GM19467 (cell line): Measurements from ENCODE around the gene ARPP21.

Source experiments
- ATAC-seq: cut with Tn5 transposase; IDR thresholded peaks from one replicate; pipeline ENCODE4 v1.9.1; 2021; ENCODE audit warnings: mild to moderate bottlenecking, moderate library complexity; ENCODE audit not compliant: unreplicated experiment

ARPP21 gene

GRCh38 chr3:35733341-35733740, 94.0 kb downstream of the ARPP21 start:
- no peak for ATAC-seq

- no peak for ATAC-seq
Measured at GRCh38 chr3:35733864-35734263, 94.5 kb downstream of the ARPP21 start.

GRCh38 chr3:35737080-35737479, 97.8 kb downstream of the ARPP21 start:
- no peak for ATAC-seq

- no peak for ATAC-seq
Measured at GRCh38 chr3:35737527-35737926, 98.2 kb downstream of the ARPP21 start.

- no peak for ATAC-seq
Measured at GRCh38 chr3:35737934-35738706, 98.8 kb downstream of the ARPP21 start.

GRCh38 chr3:35739181-35739809, 100.0 kb downstream of the ARPP21 start:
- ATAC-seq, result no peak

- ATAC-seq, result no peak
Measured at GRCh38 chr3:35739964-35740527, 100.7 kb downstream of the ARPP21 start.

- no peak for ATAC-seq
Measured at GRCh38 chr3:35743218-35743617, 103.9 kb downstream of the ARPP21 start.

- ATAC-seq, result no peak
Measured at GRCh38 chr3:35744419-35744818, 105.1 kb downstream of the ARPP21 start.

GRCh38 chr3:35745351-35745750, 106.0 kb downstream of the ARPP21 start:
- ATAC-seq, result no peak

GRCh38 chr3:35745802-35746484, 106.6 kb downstream of the ARPP21 start:
- ATAC-seq, result no peak

- ATAC-seq, result no peak
Measured at GRCh38 chr3:35746492-35746891, 107.2 kb downstream of the ARPP21 start.

GRCh38 chr3:35748144-35748543, 108.8 kb downstream of the ARPP21 start:
- ATAC-seq, result no peak

- ATAC-seq, result no peak
Measured at GRCh38 chr3:35751207-35751606, 111.9 kb downstream of the ARPP21 start.

- no peak for ATAC-seq
Measured at GRCh38 chr3:35757991-35758757, 118.8 kb downstream of the ARPP21 start.

GRCh38 chr3:35760146-35760545, 120.8 kb downstream of the ARPP21 start:
- ATAC-seq, result no peak

GRCh38 chr3:35761311-35761710, 122.0 kb downstream of the ARPP21 start:
- no peak for ATAC-seq

GRCh38 chr3:35772381-35773015, 133.2 kb downstream of the ARPP21 start:
- ATAC-seq, result no peak

- ATAC-seq, result no peak
Measured at GRCh38 chr3:35773417-35773816, 134.1 kb downstream of the ARPP21 start.

- ATAC-seq, result no peak
Measured at GRCh38 chr3:35776346-35776745, 137.0 kb downstream of the ARPP21 start.
